Neural cell (in vitro differentiated cells): Measurements from ENCODE around the gene PRTFDC1. TPM values are rescaled to one million over a fixed set of nuclear protein-coding genes. Genes with fewer than 3 reads are reported as not detected.

Source experiments
- H2AFZ ChIP-seq: fragments of 200-600, 300-800 bp; sonication (generic), shearing (Covaris generic); 2 replicates; pipeline ENCODE4 v1.6.0; 2014; ENCODE audit warnings: low read depth, mild to moderate bottlenecking, antibody characterized with exemption, low read length, moderate library complexity
- H3F3A ChIP-seq: fragments of 200-600 bp; shearing (Covaris generic); 2 replicates; pipeline ENCODE4 v1.6.1; 2016; ENCODE audit warnings: mild to moderate bottlenecking, moderate library complexity, mixed read lengths, antibody characterized with exemption, low read length; ENCODE audit not compliant: insufficient read depth, poor library complexity, severe bottlenecking
- H3K27ac ChIP-seq: fragments of 200-600, 300-800 bp; sonication (generic), shearing (Covaris generic); 2 replicates; pipeline ENCODE4 v1.5.1; 2014; ENCODE audit warnings: mild to moderate bottlenecking, low read length, moderate library complexity
- H3K27me3 ChIP-seq: fragments of 300-800, 200-600 bp; sonication (generic), shearing (Covaris generic); 2 replicates; pipeline ENCODE4 v1.6.0; 2014; ENCODE audit warnings: mild to moderate bottlenecking, low read depth, low read length, moderate library complexity; ENCODE audit not compliant: insufficient read depth
- H3K36me3 ChIP-seq: fragments of 300-800, 200-600 bp; sonication (generic), shearing (Covaris generic); 2 replicates; pipeline ENCODE4 v1.5.1; 2014; ENCODE audit warnings: mild to moderate bottlenecking, antibody characterized with exemption, low read length, moderate library complexity; ENCODE audit not compliant: insufficient read depth
- H3K4me2 ChIP-seq: fragments of 300-800, 200-600 bp; sonication (generic), shearing (Covaris generic); 2 replicates; pipeline ENCODE4 v1.6.0; 2014; ENCODE audit warnings: mild to moderate bottlenecking, low read length
- H3K4me3 ChIP-seq: fragments of 300-800, 200-600 bp; sonication (generic), shearing (Covaris generic); 2 replicates; pipeline ENCODE4 v1.5.1; 2014; ENCODE audit warnings: mild to moderate bottlenecking, low read length, moderate library complexity
- H3K79me2 ChIP-seq: fragments of 200-600 bp; shearing (Covaris generic); replicated peaks from 2 replicates; pipeline ENCODE4 v1.6.0; 2014; ENCODE audit warnings: mild to moderate bottlenecking, low read length, moderate library complexity; ENCODE audit not compliant: insufficient read depth
- H3K9ac ChIP-seq: fragments of 300-800, 200-600 bp; sonication (generic), shearing (Covaris generic); 2 replicates; pipeline ENCODE4 v1.6.1; 2016; ENCODE audit warnings: mild to moderate bottlenecking, low read length, mixed read lengths
- H3K9me2 ChIP-seq: fragments of 200-600 bp; shearing (Covaris generic); 2 replicates; pipeline ENCODE4 v1.6.1; 2016; ENCODE audit warnings: mild to moderate bottlenecking, low read length, mixed read lengths; ENCODE audit not compliant: insufficient read depth
- H3K9me3 ChIP-seq: fragments of 200-600, 300-800 bp; sonication (generic), shearing (Covaris generic); 2 replicates; pipeline ENCODE4 v1.6.1; 2016; ENCODE audit warnings: mild to moderate bottlenecking, mixed run types, low read length, moderate library complexity, mixed read lengths
- H4K20me1 ChIP-seq: fragments of 200-600 bp; shearing (Covaris generic); 2 replicates; pipeline ENCODE4 v1.6.1; 2016; ENCODE audit warnings: mild to moderate bottlenecking, mixed run types; ENCODE audit not compliant: insufficient read depth
- CTCF ChIP-seq: fragments of 450-650 bp; IDR thresholded peaks from 2 replicates; pipeline ENCODE4 v1.5.1; 2014; ENCODE audit warnings: antibody characterized with exemption, mild to moderate bottlenecking, moderate library complexity; ENCODE audit not compliant: poor library complexity, severe bottlenecking
- EP300 ChIP-seq: fragments of 450-650 bp; conservative IDR thresholded peaks from 2 replicates; pipeline ENCODE4 v1.6.1; 2014; ENCODE audit warnings: antibody characterized with exemption, mild to moderate bottlenecking, moderate library complexity; ENCODE audit not compliant: poor library complexity, severe bottlenecking
- EZH2 ChIP-seq: fragments of 200-600, 300-800 bp; shearing (Covaris generic), sonication (generic); IDR thresholded peaks from 2 replicates; pipeline ENCODE4 v1.6.1; 2014; ENCODE audit warnings: antibody characterized with exemption, low read length, borderline replicate concordance, mild to moderate bottlenecking; ENCODE audit not compliant: insufficient read depth, poor library complexity, severe bottlenecking
- MXI1 ChIP-seq: fragments of 450-650 bp; conservative IDR thresholded peaks from 2 replicates; pipeline ENCODE4 v1.6.1; 2014; ENCODE audit warnings: antibody characterized with exemption, mild to moderate bottlenecking; ENCODE audit not compliant: poor library complexity, severe bottlenecking
- POLR2AphosphoS5 ChIP-seq: IDR thresholded peaks from 2 replicates; pipeline ENCODE4 v1.6.1; 2012
- RAD21 ChIP-seq: fragments of 450-650 bp; conservative IDR thresholded peaks from 2 replicates; pipeline ENCODE4 v1.6.1; 2014; ENCODE audit warnings: antibody characterized with exemption, mild to moderate bottlenecking, moderate library complexity
- REST ChIP-seq: IDR thresholded peaks from 2 replicates; pipeline ENCODE4 v1.6.1; 2012; ENCODE audit warnings: borderline replicate concordance
- SMC3 ChIP-seq: fragments of 450-650 bp; conservative IDR thresholded peaks from 2 replicates; pipeline ENCODE4 v1.6.1; 2014; ENCODE audit warnings: antibody characterized with exemption, mild to moderate bottlenecking, moderate library complexity; ENCODE audit not compliant: poor library complexity
- TAF1 ChIP-seq: IDR thresholded peaks from 2 replicates; pipeline ENCODE4 v1.6.1; 2012; ENCODE audit warnings: low read depth
- polyA plus RNA-seq: library from polyadenylated mRNA; depleted of rRNA; stranded (reverse); fragments of >200 nt; gene quantifications from 2 replicates; pipeline ENCODE4 v1.2.3, GENCODE V29; 2014

Gene PRTFDC1
- polyA plus RNA-seq, 1 donor from 2014 or later: 3.4 TPM

GRCh38 chr10:24865783-24866182, 86.6 kb downstream of the PRTFDC1 start (continued):
- no peak for TF ChIP-seq EP300
- no peak for TF ChIP-seq MXI1
- no peak for TF ChIP-seq POLR2AphosphoS5

- Histone ChIP-seq H2AFZ (no peak overlapping the region), H3K9me2 (no peaks in the 10 kb centered on the region), H3K27ac (no peak overlapping the region), H3F3A (no peaks in the 10 kb centered on the region), H3K9ac (no peak overlapping the region), H3K4me2 (no peak overlapping the region), H3K36me3 (no peaks in the 10 kb centered on the region), H3K4me3 (no peak overlapping the region), H3K9me3 (no peaks in the 10 kb centered on the region), H3K79me2 (no peaks in the 10 kb centered on the region), H3K27me3 (no peaks in the 10 kb centered on the region), H4K20me1 (no peaks in the 10 kb centered on the region)
- TF ChIP-seq TAF1: no peak
- no peak for TF ChIP-seq EZH2
- no peak for TF ChIP-seq CTCF
- no peak for TF ChIP-seq RAD21
- no peak for TF ChIP-seq SMC3
- TF ChIP-seq MXI1: no peak
- no peak for TF ChIP-seq REST
- no peak for TF ChIP-seq POLR2AphosphoS5
- no peak for TF ChIP-seq EP300
Measured at GRCh38 chr10:24862589-24862988, 89.8 kb downstream of the PRTFDC1 start.

DNA sequence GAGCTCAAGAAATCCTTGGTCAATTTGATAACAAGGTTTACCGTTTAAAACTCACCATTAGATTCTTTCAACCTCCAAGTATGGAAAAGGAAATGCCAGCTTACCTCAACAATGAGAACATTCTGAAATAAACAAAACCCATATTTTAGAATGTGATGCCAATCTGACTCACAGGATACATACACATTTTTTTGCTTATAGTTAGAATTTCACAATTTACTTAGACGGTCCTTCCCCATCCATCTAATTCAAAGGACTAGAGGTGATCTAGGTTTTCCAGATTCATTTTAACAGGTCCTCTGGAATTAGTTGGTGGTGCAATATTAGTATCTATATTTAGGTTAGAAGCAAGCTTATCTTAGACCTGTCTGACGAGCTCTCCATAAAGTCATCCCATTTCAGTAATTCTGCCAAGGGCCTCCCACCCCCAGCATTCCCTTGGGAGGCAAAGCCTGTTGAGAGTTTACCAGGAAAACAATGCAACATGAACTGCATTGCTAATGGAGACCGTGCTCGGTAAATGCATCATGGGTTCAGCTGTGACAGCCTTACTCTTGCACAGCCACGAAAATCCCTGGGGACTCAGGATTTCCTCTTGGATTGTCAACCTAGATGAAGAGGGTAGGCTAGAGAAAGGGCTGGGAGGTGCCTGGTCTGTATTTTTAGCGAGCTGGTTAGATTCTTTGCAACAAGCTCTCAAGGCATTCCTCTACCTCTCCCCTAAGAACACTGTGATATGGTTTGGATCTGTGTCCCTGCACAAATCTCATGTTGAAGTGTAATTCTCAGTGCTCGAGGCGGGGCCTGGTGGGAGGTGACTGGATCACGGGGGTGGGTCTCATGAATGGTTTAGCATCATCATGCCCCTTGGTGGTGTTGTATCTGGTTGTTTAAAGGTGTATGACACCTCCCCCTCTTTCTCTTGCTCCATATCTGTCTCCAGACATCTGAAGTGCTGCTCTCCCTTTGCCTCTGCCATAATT, 93.8 kb downstream of the PRTFDC1 start:
- Histone ChIP-seq H3K4me3 (no peak overlapping the region), H3K36me3 (no peaks in the 10 kb centered on the region), H3K9me3 (no peaks in the 10 kb centered on the region), H4K20me1 (no peaks in the 10 kb centered on the region), H2AFZ (no peak overlapping the region), H3F3A (no peaks in the 10 kb centered on the region), H3K27me3 (no peaks in the 10 kb centered on the region), H3K9me2 (no peaks in the 10 kb centered on the region), H3K79me2 (no peaks in the 10 kb centered on the region), H3K27ac (no peak overlapping the region), H3K4me2 (no peak overlapping the region), H3K9ac (no peak overlapping the region)
- TF ChIP-seq CTCF (no peak), POLR2AphosphoS5 (peak; percentile 26)
